ENCODE results near the gene GLUD1. TPM values are rescaled to one million over a fixed set of nuclear protein-coding genes. Genes with fewer than 3 reads are reported as not detected.
"Not testable (repeated sequence)": the region's sequence is repeated elsewhere in the genome, so short reads cannot be mapped to it uniquely, and the experiment has no call there.

GLUD1 gene
- polyA plus RNA-seq, 3 donors: 63.6 to 175 (median 163) TPM

- H3K4me1 ChIP-seq (ENCODE audit: control insufficient read depth in 1 of 2, insufficient read depth in 2 of 2, low read length in 2 of 2); H3K4me3 Mint-ChIP-seq; DNase-seq; H3K4me2 ChIP-seq (replicated peaks; ENCODE audit: extremely low read depth, low read length, poor library complexity, severe bottlenecking); H3K9ac ChIP-seq (ENCODE audit: insufficient read depth, low read length, poor library complexity, severe bottlenecking); H4K20me1 ChIP-seq (ENCODE audit: insufficient read depth, low read length); H3K27me3 Mint-ChIP-seq (ENCODE audit: low read depth in 3 of 3); H3K27ac Mint-ChIP-seq; H3K27ac ChIP-seq (ENCODE audit: low read depth in 1 of 2, low read length in 2 of 2); H2AFZ ChIP-seq (ENCODE audit: insufficient read depth, low read depth, low read length, poor library complexity, severe bottlenecking); H3K4me3 ChIP-seq (replicated peaks in 1 of 3; ENCODE audit: low read depth in 2 of 3, low read length in 3 of 3); H3K27me3 ChIP-seq (ENCODE audit: control insufficient read depth in 2 of 2, insufficient read depth in 2 of 2, low read length in 2 of 2); intact Hi-C loops (cut with micrococcal nuclease); H3K36me3 ChIP-seq (replicated peaks in 1 of 2; ENCODE audit: control insufficient read depth in 1 of 2, insufficient read depth in 2 of 2, low read length in 2 of 2); H3K4me1 Mint-ChIP-seq; H3K79me2 ChIP-seq (ENCODE audit: insufficient read depth, low read length); H3K9me3 ChIP-seq (replicated peaks in 1 of 2; ENCODE audit: control insufficient read depth in 1 of 2, insufficient read depth in 1 of 2, low read length in 2 of 2): not testable (repeated sequence)
- Mint-ChIP-seq H3K36me3 (peaks cover 16 to 22% of the 10 kb centered on the region in 2 donors), H3K9me3 (peaks cover 7 to 21% (median 17%) of the 10 kb centered on the region in 7 donors)
Observed at GRCh38 chr10:87137478-87137877, 42.8 kb upstream of the GLUD1 start.

DNA sequence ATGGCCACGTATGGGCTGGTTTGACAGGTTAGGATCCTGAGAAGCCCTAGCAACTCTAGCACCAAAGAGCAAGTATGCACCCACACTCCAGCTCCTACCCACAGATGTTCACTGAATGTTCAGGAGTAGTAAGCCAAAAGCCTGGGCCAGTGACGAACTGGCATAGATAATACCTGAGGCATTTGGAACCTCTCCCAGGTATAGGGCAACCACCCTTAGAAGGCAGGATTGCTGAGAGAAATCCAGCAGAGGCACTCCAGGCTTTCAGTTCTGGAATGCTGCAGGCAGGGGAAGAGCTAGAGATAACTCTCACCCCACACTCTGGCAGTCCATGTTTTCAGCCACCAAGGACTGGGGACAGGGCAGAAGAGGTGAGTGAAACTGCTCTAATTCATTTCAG is 39.8 kb upstream of the GLUD1 start:
- H3K36me3 Mint-ChIP-seq: peaks cover 19 to 25% of the 10 kb centered on the region in 2 donors
- H3K9me3 ChIP-seq (replicated peaks in 1 of 2; ENCODE audit: control insufficient read depth in 1 of 2, insufficient read depth in 1 of 2, low read length in 2 of 2); H3K27ac Mint-ChIP-seq; H3K4me3 Mint-ChIP-seq; H3K27ac ChIP-seq (ENCODE audit: low read depth in 1 of 2, low read length in 2 of 2); DNase-seq; H3K79me2 ChIP-seq (ENCODE audit: insufficient read depth, low read length); H2AFZ ChIP-seq (ENCODE audit: insufficient read depth, low read depth, low read length, poor library complexity, severe bottlenecking); H3K9ac ChIP-seq (ENCODE audit: insufficient read depth, low read length, poor library complexity, severe bottlenecking); H3K4me3 ChIP-seq (replicated peaks in 1 of 3; ENCODE audit: low read depth in 2 of 3, low read length in 3 of 3); H3K4me1 ChIP-seq (ENCODE audit: control insufficient read depth in 1 of 2, insufficient read depth in 2 of 2, low read length in 2 of 2); H3K27me3 Mint-ChIP-seq (ENCODE audit: low read depth in 3 of 3); H3K27me3 ChIP-seq (ENCODE audit: control insufficient read depth in 2 of 2, insufficient read depth in 2 of 2, low read length in 2 of 2); H3K36me3 ChIP-seq (replicated peaks in 1 of 2; ENCODE audit: control insufficient read depth in 1 of 2, insufficient read depth in 2 of 2, low read length in 2 of 2); intact Hi-C loops (cut with micrococcal nuclease); H4K20me1 ChIP-seq (ENCODE audit: insufficient read depth, low read length); H3K4me2 ChIP-seq (replicated peaks; ENCODE audit: extremely low read depth, low read length, poor library complexity, severe bottlenecking): not testable (repeated sequence)
- peaks cover 13% of the 10 kb centered on the region for H3K4me1 Mint-ChIP-seq
- peaks cover 5 to 17% (median 14%) of the 10 kb centered on the region in 7 donors for H3K9me3 Mint-ChIP-seq
- WGBS (ENCODE audit: insufficient coverage): no CpG with 5 or more reads among the region's 2 CpGs

DNA sequence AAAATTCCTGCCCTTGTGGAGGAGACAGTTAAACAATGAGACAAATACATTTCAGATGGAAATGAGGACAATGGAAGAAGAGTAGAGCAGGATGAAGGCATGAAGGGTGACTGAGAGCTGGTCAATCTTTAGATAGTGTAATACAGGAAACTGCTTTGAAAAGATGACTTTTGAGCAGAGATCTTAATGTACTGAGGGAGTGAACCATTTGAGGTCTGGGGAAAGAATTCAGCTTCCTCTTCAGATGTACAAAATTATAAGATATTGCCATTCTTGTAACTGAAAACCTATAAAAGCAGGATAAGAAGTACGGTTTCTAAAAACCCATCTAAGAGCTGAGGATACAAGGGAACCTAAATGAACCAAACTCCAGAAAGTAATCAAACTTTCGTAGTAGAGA is 39.3 kb upstream of the GLUD1 start:
- H3K4me2 ChIP-seq (replicated peaks; ENCODE audit: extremely low read depth, low read length, poor library complexity, severe bottlenecking); H3K9me3 ChIP-seq (replicated peaks in 1 of 2; ENCODE audit: control insufficient read depth in 1 of 2, insufficient read depth in 1 of 2, low read length in 2 of 2); H3K4me1 ChIP-seq (ENCODE audit: control insufficient read depth in 1 of 2, insufficient read depth in 2 of 2, low read length in 2 of 2); H3K27ac ChIP-seq (ENCODE audit: low read depth in 1 of 2, low read length in 2 of 2); H3K4me3 Mint-ChIP-seq; DNase-seq; intact Hi-C loops (cut with micrococcal nuclease); H3K79me2 ChIP-seq (ENCODE audit: insufficient read depth, low read length); H4K20me1 ChIP-seq (ENCODE audit: insufficient read depth, low read length); H3K4me3 ChIP-seq (replicated peaks in 1 of 3; ENCODE audit: low read depth in 2 of 3, low read length in 3 of 3); H3K27me3 ChIP-seq (ENCODE audit: control insufficient read depth in 2 of 2, insufficient read depth in 2 of 2, low read length in 2 of 2); H3K27me3 Mint-ChIP-seq (ENCODE audit: low read depth in 3 of 3); H3K9ac ChIP-seq (ENCODE audit: insufficient read depth, low read length, poor library complexity, severe bottlenecking); H2AFZ ChIP-seq (ENCODE audit: insufficient read depth, low read depth, low read length, poor library complexity, severe bottlenecking); H3K36me3 ChIP-seq (replicated peaks in 1 of 2; ENCODE audit: control insufficient read depth in 1 of 2, insufficient read depth in 2 of 2, low read length in 2 of 2): not testable (repeated sequence)
- peaks cover 5 to 17% (median 13%) of the 10 kb centered on the region in 7 donors for H3K9me3 Mint-ChIP-seq
- H3K4me1 Mint-ChIP-seq: peaks cover 13% of the 10 kb centered on the region
- H3K27ac Mint-ChIP-seq: peak overlapping the region in 1 of 7 donors; percentile 43
- peaks cover 21 to 27% of the 10 kb centered on the region in 2 donors for H3K36me3 Mint-ChIP-seq
- no CpG with 5 or more reads among the region's 2 CpGs for WGBS (ENCODE audit: insufficient coverage)

DNA sequence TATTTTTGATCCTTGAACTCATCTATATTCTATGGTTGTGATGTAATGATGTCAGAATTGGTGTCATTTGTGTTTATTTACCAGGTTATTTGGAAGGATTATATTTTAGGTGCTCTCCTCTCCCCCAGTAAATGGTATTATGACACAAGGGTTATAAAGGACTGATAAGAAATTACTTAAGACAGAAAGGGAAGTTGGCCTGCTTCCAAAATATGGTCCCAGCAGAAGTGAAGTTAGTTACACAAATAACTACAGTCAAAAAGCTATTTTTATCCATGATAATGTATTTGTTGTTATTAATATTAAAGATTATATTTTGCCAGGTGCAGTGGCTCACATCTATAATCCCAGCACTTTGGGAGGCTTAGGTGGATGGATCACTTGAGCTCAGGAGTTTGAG is 37.5 kb upstream of the GLUD1 start:
- H3K79me2 ChIP-seq (ENCODE audit: insufficient read depth, low read length); H3K9me3 ChIP-seq (replicated peaks in 1 of 2; ENCODE audit: control insufficient read depth in 1 of 2, insufficient read depth in 1 of 2, low read length in 2 of 2); H3K36me3 ChIP-seq (replicated peaks in 1 of 2; ENCODE audit: control insufficient read depth in 1 of 2, insufficient read depth in 2 of 2, low read length in 2 of 2); H3K27ac ChIP-seq (ENCODE audit: low read depth in 1 of 2, low read length in 2 of 2); H4K20me1 ChIP-seq (ENCODE audit: insufficient read depth, low read length); H3K27me3 ChIP-seq (ENCODE audit: control insufficient read depth in 2 of 2, insufficient read depth in 2 of 2, low read length in 2 of 2); intact Hi-C loops (cut with micrococcal nuclease); H3K4me3 ChIP-seq (replicated peaks in 1 of 3; ENCODE audit: low read depth in 2 of 3, low read length in 3 of 3); H3K4me3 Mint-ChIP-seq; H3K27me3 Mint-ChIP-seq (ENCODE audit: low read depth in 3 of 3); H3K9ac ChIP-seq (ENCODE audit: insufficient read depth, low read length, poor library complexity, severe bottlenecking); H3K4me2 ChIP-seq (replicated peaks; ENCODE audit: extremely low read depth, low read length, poor library complexity, severe bottlenecking); H3K4me1 ChIP-seq (ENCODE audit: control insufficient read depth in 1 of 2, insufficient read depth in 2 of 2, low read length in 2 of 2); H2AFZ ChIP-seq (ENCODE audit: insufficient read depth, low read depth, low read length, poor library complexity, severe bottlenecking): not testable (repeated sequence)
- Mint-ChIP-seq H3K9me3 (peaks cover 3 to 11% (median 6%) of the 10 kb centered on the region in 7 donors), H3K27ac (peak overlapping the region in 2 of 7 donors; percentile 18 to 75), H3K36me3 (peaks cover 21% of the 10 kb centered on the region in 2 donors), H3K4me1 (peaks cover 13% of the 10 kb centered on the region)
- DNase-seq: peak; percentile 50 to 70 (median 63)
